ENCODE results near the gene ANKRD63.

ANKRD63 gene

GRCh38 chr15:40313531-40314398, 30.9 kb upstream of the ANKRD63 start:
- no peak for DNase-seq (ENCODE audit: low read depth in 2 of 2)

GRCh38 chr15:40312370-40313158, 29.7 kb upstream of the ANKRD63 start:
- DNase-seq (ENCODE audit: low read depth in 2 of 2): no peak

- no peak for DNase-seq (ENCODE audit: low read depth in 2 of 2)
Measured at GRCh38 chr15:40310993-40311392, 28.1 kb upstream of the ANKRD63 start.

- DNase-seq (ENCODE audit: low read depth in 2 of 2): peak in 1 of 2 donors; percentile 42
Measured at GRCh38 chr15:40310001-40310959, 27.4 kb upstream of the ANKRD63 start.

DNA sequence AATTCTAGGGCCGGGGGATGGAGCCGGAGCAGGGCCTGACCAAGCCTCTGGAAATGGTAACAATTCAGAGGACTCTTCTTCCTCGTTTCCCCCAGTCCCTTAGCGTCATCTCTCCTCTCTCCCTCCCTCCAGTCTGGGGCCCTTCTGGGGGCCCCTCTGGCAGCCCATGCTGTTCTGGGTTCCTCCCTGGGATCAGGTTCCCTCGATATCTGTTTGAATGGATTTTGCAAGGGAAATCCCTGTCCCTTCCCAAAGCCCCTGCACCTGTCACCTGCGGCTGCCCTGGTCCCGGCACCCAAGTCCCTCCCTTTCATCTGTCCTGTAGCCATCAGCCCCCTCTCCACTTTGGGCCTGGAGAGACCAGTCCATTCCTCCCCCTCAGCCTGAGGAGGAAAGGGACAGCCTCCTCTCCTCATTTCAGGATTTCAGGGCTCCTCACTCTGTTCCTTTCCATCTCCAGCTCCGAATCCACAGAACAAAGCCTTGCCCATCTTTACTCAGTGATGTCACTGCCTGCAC, 26.5 kb upstream of the ANKRD63 start:
- no peak for DNase-seq (ENCODE audit: low read depth in 2 of 2)

DNA sequence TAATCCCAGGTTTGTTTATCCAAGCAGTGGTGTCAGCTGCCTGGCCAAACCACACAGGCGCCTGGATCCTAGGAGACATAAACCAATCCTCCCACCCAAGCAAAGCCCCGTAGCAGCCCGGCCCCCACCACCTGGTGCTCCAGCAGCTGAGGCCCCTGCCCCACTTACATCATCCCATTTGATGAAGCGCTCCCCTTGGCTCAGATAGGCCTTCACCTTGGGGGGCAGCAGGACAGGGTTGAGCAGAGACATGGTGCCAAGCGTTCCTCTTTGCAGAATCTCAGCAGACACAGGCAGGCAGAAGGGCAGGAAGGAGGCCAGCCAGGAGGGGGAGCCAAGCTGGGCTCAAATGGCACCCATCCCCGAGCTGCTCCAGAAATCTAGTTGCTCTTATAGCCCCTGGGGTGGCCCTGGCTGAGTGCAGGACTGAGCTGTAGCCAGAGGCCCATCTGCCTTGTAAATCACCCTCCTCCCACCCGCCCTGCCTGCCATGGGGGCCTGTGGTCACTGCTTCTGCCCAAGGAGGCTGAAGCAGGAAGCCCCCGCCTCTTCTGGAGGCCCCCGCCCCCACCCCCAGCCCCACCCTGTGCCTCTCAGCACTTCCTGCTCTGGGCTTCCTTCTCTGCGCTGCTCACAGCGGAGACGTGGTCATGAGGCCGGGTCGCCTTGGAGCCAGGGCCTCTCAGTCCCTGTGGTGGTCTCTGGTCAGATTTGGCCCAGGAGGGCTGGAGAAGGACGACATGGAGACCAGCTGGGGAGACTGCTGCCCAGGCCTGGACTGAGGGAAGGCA, 24.8 kb upstream of the ANKRD63 start, which contains the start of gene PLCB2:
Gene PLCB2, minus strand, starts transcription at position 515 of the 791 bp plus-strand sequence. Its CDS starts 263 bp downstream, at position 252.
- DNase-seq (ENCODE audit: low read depth in 2 of 2): peak; percentile 24 to 41

- DNase-seq (ENCODE audit: low read depth in 2 of 2): no peak
Measured at GRCh38 chr15:40306908-40307307, 24.0 kb upstream of the ANKRD63 start.

DNA sequence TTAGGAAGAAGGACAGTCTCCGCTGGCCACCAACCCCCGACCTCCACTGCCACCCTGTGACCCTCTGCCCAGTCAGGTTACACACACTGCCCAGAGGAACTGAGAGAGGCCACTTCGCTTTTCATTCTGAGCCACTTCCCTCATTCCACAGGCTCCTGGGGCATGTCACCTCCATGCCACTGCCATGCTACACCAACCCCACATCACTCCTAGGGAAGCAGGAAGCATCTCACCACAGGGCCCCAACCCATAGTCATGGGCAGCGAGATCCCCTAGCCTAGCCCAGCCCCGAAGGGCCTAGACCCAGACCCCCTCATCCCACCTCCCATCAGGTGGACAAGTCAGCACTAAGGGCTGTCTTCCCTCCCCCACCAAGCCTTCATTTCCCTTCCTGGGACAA, 23.5 kb upstream of the ANKRD63 start:
- no peak for DNase-seq (ENCODE audit: low read depth in 2 of 2)

GRCh38 chr15:40305281-40305680, 22.4 kb upstream of the ANKRD63 start:
- DNase-seq (ENCODE audit: low read depth in 2 of 2): no peak

DNA sequence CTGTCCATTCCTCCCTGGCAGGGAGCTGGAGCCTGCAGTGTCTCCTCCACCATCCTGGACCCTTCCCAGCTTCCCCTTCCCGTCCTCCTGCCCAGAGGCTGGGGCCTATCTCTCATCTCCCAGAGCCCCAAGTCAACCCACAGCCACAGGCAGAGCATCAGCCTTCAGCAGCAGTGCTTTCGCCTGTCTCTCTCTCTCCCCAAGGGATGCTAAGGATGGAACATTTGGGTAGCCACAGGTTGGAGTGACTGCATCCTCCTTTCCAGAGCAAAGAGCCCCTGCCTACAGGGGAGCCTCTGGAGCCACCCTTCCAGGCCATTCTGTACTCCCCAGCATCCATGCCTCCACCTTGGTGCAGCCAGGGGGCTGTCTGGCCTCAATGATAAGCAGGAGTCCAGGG, 20.7 kb upstream of the ANKRD63 start:
- DNase-seq (ENCODE audit: low read depth in 2 of 2): no peak

DNA sequence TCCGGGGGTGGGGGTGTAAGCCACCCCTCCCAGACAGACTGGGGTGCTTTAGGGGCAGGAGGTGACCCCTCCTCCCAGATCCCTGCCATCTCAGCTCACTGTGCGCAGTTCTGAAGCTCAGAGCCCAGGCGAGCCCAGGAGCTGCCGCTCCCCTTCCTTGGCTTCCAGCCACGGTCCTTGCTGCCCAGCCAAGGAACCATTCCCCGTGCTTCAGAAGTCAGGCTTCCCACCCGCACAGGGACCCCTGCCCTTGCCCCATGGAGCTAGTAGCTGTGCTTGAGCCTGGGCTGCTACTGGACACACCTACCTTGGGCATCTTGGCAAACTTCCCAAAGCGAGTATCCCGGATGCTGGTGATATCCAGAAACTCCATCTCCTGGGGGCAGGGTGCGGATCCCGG, 20.1 kb upstream of the ANKRD63 start:
- no peak for DNase-seq (ENCODE audit: low read depth in 2 of 2)

DNA sequence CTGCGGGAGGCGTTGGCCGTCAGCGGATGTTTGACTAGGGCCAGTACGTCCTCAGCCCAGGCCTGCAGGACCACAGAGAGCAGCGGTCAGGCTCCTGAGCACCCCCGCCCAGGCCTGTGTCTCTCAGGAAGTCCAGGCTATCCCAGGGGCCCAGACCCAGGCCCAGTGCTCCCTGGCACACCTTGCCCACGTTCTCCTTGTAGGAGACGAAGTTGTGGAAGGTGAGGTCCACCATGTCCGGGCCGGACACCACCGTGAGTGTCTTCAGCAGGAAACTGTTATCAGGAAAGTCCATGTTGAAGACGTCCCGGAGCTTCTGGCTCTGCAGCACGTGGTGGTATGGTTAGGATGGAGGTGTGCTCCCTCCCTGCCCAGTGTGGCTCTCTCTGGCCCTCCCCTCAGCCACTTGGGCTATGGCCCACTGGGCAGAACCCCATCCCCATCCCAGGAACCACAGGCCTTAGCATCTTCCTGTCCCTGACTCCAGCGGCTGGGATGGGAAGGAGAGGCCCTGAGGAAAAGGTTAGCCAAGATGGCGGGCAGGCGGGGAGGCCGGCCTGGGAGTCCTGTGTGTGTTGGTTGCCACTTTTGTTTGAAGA, 19.5 kb upstream of the ANKRD63 start:
- no peak for DNase-seq (ENCODE audit: low read depth in 2 of 2)

GRCh38 chr15:40301467-40302179, 18.8 kb upstream of the ANKRD63 start:
- no peak for DNase-seq (ENCODE audit: low read depth in 2 of 2)

GRCh38 chr15:40300771-40301170, 17.9 kb upstream of the ANKRD63 start:
- no peak for DNase-seq (ENCODE audit: low read depth in 2 of 2)

- no peak for DNase-seq (ENCODE audit: low read depth in 2 of 2)
Measured at GRCh38 chr15:40300367-40300766, 17.5 kb upstream of the ANKRD63 start.

GRCh38 chr15:40298216-40298935, 15.5 kb upstream of the ANKRD63 start:
- DNase-seq (ENCODE audit: low read depth in 2 of 2): no peak

GRCh38 chr15:40297356-40297755, 14.5 kb upstream of the ANKRD63 start:
- DNase-seq (ENCODE audit: low read depth in 2 of 2): no peak

GRCh38 chr15:40296561-40297230, 13.8 kb upstream of the ANKRD63 start:
- no peak for DNase-seq (ENCODE audit: low read depth in 2 of 2)
